HG03175 (cell line): Measurements from ENCODE around the gene MUC15.
"Not testable (repeated sequence)": the region's sequence is repeated elsewhere in the genome, so short reads cannot be mapped to it uniquely, and the experiment has no call there.

Experiments
- ATAC-seq: cut with Tn5 transposase; IDR thresholded peaks from one replicate; pipeline ENCODE4 v1.9.1; 2021; ENCODE audit warnings: mild to moderate bottlenecking, moderate library complexity; ENCODE audit not compliant: unreplicated experiment

The MUC15 gene, protein sequence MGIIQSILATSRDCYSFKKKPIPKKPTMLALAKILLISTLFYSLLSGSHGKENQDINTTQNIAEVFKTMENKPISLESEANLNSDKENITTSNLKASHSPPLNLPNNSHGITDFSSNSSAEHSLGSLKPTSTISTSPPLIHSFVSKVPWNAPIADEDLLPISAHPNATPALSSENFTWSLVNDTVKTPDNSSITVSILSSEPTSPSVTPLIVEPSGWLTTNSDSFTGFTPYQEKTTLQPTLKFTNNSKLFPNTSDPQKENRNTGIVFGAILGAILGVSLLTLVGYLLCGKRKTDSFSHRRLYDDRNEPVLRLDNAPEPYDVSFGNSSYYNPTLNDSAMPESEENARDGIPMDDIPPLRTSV

DNA sequence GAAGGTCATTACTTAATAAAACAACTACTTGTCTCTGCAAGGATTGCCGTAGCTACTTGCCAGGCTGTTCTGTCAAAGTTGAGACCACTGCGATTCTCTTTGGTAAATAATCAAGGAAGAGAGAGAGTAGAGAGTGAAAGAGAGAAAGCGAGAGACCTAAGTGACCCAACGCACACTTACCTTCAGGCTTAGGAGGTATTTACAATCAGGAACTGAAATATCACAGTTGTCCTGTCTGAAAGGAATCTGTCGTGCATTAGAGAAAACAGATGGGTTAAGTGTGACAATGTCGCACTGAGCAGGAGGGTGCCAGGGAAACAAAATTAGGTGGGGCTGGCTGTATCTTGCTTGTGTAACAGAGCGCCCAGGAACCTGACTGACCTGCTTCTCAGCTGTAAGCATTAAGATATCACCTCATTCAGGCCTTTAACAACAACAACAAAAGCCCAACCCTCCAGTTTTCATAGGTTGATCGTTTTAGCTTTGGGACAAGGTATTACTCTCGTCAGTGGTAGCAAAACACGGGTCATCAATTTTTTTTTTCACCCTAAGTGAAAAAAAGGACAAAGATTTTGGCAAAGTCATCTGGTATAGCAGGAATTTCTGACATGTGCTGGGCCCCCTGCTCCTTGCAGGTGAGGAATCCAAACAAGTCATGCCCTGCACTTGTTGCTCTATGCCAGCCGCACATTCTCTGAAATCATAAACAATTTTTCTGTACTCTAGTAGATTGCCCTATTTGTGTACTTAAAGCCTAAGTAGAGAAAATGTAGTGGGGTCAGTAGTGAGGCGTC lies at the start of gene MUC15:
Gene MUC15, minus strand, starts transcription at position 403 of the 794 bp plus-strand sequence. CDS start 5,169 bp downstream, outside the sequence.
- ATAC-seq = no peak

DNA sequence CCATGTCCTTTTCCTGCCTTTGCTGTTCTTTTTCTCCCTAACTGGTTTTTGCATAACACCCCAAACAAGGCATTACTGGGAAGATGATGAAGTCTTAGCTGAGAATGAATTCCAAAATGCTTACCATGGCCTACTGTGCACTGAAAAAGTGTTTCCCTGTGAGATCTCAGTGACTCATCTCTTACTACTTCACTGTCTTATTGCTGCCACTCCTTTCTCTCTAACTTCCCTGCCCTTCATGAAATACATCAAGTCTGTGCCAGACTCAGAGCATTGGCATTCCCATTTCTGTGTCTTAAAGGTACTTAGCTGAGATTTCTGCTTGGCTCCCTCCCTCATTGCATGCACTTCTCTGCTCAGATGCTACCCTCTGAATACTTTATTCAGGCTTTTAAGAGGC lies 49.1 kb upstream of the MUC15 start:
- ATAC-seq = no peak

DNA sequence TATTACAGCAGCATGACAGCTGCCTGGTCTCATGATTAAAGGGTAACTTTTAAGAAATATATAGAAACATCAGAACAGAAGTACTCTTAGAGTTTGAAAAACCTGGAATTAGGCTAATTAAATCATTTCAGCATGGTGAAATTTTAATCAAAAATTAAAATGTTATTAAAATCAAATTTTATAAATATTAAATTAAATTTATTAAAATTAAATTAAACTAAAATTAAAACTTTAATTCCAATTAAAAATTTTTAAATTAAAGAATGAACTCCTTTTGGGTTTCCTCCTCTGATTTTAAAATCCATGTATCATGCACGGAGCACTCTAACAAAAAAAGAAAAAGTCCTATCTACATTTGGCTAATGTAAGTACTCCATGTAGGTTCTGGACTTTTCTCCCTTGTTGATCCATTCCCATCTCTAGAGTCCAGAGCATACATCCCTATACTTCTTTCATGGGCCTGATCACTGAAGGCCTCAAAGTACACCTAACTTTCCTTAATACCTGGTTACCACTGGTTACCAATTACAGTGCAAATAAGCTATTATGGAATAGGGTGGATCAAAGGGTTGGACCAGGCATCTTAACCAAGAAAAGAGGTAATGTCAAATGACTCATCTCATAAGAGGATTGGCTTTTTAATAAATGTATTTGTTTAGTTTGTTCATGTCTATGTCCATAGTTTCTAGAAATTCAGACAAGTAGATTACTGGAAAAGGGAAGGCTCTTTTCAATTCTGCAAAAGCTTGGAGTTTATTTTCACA lies 48.4 kb upstream of the MUC15 start:
- ATAC-seq = no peak

DNA sequence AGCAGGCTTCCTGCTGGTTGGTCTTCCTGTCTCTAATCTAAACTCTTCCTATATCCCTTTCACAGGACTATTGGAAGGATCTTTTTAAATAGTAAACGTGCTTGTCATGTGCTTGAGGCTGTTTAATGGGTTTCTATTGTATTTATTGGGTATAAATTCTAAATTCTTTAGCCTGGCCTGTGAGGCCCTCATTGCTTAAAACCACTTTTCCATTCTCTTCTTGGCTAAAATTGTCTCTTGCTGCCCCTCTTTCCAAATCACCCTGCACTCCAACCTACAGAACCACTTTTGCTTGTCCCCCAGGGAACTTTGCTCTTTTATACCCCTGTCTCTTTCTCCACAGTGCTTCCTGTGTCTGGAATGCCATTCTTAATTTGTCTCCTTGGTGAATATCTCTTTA lies 46.4 kb upstream of the MUC15 start:
- ATAC-seq = no peak

DNA sequence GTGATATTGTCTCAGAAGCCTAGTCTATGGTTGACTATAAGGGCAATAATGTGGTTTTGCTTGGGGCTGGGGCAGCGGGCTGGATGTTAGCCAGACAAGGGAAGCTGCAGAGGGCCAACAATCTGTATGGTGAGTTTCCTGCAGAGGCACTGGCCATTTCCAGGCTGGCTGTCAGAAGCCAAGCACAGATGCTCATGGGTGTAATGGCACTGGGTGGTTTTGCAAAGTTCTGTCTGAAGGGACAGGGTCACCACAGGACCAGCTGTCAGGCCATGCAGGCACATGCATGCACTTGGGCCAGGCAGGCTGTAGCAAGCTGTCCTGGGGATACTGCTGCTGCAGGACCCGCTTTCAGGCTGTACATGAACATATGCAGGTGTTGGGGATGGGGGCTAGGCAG lies 41.7 kb upstream of the MUC15 start:
- ATAC-seq = no peak

DNA sequence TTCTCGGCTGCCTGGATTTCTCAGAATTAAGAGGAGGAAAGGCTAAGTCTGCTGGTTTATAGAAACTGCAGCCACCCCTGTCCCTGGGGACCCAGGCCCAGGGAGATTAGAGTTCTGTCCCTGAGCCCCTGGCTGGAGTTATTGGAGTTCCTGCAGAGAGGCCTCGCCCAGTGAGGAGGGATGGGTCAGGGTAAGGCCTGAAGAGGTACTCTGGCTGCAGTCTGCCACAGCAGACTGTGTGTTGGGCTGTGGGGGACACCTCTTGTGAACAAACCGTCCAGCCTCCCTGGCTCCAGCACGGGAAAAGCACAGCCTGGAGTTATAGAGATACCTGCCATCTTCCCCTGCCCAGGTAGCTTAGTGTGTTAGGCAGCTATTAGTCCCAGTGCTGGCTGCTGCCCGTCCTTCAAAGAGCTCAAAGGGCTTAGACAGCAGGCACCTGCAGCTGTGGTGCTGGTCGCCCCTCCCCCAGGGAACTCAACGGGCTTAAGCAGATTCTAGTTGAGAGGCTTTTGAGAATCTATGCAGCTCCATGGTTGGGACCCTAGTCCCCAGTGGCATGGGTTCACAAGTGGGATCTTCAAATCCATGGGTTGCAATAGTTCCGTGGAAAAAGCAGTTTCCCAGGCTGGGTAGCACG lies 36.6 kb upstream of the MUC15 start:
- no peak for ATAC-seq

DNA sequence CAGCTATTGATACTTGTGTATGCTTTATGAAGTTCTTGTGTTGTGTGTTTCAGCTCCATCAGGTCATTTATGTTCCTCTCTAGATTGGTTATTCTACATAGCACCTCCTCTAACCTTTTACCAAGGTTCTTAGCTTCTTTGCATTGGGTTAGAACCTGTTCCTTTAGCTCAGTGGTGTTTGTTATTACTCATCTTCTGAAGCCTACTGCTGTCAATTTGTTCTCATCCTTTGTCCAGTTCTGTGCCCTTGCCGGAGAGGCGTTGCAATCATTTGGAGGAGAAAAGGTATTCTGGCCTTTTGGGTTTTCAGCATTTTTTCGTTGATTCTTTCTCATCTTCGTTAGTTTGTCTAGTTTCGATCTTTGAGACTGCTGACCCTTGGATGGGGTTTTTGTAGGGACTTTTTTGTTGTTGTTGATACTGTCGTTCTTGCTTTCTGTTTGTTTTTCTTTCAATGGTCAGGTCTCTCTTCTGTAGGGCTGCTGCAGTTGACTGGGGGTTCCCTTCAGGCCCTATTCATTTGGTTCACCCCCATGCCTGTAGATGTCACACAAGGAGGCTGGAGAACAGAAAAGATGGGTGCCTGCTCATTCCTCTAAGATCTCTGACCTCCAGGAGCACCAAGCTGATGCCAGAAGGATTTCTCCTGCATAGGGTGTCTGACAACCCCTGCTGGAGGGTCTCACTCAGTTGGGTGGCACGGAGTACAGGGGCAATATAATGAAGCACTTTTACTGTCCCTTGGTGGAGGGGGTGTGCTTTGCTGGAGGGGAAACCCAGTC lies 35.9 kb upstream of the MUC15 start:
- ATAC-seq = no peak

DNA sequence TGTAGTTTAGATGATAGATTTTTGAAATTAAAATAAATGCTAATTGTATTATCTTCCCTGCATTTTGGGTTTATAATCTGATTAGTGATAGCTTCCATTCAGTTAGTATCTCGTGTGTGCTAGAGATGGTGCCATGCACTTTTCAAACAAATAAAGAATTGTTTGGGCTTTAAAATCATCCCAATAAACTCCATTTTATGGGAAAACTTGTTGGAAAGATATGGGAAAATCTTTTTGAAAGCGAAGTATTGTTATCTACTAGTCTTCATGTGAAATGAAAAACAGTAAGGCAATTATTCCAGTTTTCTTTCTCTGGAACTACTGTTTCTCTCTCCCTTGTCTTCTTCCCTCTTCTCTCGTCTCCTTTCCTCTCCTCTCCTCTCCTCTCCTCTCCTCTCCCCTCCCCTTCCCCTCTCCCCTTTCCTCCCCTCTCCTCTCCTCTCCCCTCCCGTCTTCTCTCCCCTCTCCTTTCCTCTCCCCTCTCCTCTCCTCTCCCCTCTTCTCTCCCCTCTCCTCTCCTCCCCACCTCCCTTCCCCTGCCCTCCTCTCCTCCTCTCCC lies 27.9 kb upstream of the MUC15 start:
- no peak for ATAC-seq

DNA sequence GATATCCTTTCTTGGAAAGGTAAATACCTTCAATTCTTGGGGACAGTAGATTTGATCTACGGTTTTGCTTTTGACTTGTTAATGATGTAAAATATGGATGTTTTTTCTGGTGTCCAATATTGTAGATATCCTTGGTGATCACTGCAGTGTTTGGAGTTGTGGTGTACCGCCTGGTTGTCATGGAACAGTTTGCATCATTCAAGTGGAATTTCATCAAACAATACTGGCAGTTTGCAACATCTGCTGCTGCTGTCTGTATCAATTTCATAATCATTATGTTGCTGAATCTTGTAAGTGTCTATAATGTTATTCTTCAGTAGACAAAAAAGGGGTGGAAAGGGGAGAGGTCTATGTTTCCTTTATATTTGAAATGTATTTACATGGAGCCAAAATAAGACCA lies 27.4 kb upstream of the MUC15 start:
- ATAC-seq = no peak

DNA sequence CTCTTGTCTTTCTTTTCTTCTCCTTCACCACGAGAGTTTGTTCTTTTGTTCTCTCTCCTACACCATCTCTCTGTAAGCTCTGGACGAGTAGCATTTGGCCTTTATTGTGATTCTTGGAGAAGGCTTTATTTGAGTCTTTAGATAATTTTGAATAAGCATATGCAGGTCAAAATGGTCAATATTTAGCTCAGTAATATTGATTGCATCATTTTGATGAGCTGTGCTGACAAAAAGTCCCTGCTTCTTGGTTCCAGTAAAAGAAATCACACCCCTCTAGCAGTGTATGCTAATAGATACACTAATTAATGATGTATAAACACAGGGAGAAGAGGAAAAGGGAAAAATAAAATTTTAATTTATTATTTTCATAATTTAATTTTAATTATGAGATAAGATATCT lies 25.8 kb upstream of the MUC15 start:
- no peak for ATAC-seq

DNA sequence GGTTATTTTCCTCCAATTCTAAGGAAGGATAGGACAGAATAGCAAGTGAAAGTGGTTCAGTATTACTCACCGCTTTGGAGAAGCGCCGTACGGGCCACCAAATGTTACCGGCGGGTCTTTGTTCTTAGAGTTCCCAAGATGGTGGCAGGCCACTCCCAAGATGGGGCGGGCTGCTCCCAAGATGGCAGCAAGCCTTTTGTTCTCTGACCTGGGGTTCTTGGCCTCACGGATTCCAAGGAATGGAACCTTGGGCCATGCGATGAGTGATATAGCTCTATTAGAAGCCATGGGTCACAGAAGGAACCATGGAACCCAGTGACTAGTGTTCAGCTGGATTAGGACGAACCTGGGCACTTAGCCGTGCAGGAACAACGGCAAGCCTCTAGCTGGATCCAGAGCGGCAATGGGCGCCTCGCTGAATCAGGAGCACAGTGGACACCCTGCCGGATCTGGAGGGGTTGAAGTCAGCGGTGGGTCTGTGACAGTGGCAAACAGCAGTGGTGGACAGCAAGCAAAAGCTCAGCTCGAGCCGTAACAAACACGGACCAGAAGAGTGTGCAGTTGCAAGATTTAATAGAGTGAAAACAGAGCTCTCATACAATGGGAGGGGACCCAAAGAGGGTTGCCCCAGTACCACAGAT lies 25.1 kb upstream of the MUC15 start:
- ATAC-seq = not testable (repeated sequence)

DNA sequence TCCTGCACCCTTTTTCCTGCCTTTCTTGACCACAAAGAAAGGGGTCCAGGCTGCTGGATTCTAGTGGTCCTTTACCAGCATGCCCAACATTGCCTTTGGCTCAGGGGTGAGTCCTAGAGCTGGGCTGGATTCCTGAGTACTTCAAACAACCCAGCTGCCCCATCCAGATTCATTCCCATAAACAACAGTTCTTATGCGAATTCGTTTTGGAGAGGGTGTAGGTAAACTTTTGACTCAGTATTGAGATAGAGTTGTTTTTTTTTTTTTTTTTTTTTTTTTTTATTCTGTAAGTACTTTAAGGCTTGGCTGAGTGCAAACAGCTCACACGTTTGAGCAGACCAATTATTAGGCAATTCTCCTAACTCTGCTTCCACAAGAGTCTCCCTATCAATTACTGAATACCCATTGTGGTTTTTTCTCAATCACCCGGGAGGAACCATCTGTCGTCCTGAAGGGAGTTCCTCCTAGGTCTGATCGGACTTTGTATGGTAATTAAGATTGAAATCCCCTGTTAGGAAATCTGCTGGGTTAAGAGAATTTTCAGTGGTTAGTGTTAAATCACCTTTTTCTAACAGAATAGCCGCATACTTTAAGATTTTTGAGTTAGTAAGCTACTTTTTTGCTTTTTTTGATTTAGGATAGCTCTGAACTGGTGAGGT lies 23.3 kb upstream of the MUC15 start:
- ATAC-seq = not testable (repeated sequence)

DNA sequence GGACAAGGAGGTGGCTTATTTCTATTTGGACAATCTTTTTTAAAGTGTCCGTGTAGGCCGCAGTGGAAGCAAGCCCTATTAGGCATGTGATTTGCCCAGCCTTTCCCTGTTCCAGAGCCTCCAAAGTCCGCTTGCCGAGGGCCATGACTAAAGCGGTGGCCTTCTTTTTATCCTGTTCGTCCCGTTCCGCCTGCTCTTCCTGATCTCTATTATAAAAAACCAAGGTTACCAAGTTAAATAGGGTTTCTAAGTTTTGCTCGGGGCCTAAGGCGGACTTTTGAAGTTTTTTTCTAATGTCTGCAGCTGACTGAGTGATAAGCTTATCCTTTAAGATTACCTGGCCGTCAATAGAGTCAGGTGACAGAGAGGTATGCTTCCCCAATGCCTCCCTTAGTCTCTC lies 21.6 kb upstream of the MUC15 start:
- ATAC-seq = no peak

DNA sequence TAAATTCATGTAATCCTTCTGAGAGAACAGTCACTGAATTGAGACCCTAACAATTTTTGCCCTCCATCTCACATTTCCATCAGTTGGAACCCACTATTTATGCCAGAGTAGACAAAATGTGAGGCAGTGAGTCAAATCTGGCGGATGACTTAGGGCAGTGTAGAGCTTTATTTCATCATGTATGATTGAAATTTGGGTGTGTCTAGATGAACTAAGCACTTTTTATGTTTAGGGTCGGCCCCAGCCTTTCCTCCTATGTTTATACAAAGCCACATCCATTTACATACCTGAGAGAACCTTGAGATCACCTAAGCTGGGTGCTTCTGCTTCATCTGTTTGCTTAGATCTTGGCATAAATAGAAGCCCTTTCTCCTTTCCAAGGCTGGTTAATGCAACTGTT lies 15.0 kb upstream of the MUC15 start:
- ATAC-seq = no peak

DNA sequence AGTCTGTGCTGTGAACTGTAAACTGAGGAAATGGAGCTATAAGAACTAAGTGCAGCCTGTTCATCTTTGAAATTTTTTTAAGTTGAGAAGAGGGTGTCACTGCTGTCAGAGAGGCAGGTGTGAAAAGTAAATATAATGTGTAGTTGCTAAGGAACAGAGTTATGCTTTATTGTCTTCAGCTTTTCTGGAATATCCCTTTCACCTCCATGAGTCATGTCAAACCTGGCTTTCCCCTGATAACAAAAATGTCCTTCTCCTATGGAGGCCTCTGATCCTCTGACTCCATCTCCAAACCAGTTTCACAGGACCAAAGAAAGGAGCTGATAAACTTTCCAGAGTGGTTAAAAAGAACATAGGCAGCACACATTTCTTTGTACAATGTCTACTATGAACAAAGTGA lies 12.8 kb upstream of the MUC15 start:
- no peak for ATAC-seq

DNA sequence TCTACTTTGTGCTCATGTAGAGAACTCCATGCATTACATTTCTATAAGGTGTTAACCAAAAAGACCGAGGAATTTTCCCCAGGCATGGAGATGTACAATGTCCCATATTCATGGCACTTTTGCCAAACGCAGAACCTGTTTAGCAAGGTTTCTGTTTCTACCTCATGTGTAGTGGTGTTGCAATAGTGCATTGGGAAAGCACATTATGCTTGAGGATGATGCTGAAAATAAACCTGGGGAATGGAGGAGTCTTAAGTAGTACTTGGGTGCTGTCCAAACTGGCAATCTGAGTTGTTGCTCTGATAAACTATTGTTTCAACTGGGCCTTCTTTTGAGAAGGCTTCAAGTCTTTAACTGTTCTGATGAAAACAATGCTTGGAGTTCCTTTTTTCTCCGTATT lies 11.5 kb upstream of the MUC15 start:
- ATAC-seq = no peak

DNA sequence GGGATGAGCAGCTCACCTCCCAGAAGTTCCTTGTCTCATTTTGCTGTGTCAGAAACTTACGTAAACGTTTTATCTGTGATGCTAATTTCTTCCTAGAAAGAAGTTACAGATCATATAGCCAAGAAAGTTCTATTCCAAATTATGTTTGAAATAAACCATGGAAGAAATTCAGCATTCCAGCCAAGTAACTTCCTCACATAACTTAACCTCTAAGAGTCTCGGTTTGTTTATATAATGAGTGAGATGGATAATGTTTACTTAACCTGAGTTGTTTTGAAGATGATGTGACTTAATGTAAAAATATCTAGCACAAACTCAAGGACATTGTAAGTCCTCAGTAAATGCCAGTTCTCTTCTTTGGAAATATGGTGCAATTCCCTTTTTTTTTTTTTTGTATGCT lies 8.9 kb upstream of the MUC15 start:
- ATAC-seq = no peak

DNA sequence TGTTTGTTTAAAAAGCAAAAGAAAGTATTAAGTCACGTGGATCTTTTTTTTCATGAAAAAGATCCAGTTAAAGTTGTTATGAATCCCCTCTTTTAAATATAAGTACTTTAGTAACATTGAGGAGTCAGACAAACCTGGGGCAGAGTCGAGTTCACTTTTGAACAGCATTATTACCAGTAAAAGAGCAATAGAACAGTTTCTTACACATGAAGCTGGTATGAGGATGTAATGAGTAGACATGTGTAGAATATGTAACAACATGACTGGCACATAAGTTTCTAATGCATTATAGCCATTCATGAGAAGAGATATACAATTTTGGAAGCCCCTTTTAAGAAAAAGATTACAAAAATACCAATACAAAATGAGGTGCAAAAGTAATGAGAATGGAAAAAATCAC lies 7.6 kb upstream of the MUC15 start:
- ATAC-seq = no peak
